ENCODE measurements around the gene XPNPEP2.

GRCh38 chrX:129719931-129720530 is 18.7 kb upstream of the XPNPEP2 start:
- TF ChIP-seq, protein P1, sequence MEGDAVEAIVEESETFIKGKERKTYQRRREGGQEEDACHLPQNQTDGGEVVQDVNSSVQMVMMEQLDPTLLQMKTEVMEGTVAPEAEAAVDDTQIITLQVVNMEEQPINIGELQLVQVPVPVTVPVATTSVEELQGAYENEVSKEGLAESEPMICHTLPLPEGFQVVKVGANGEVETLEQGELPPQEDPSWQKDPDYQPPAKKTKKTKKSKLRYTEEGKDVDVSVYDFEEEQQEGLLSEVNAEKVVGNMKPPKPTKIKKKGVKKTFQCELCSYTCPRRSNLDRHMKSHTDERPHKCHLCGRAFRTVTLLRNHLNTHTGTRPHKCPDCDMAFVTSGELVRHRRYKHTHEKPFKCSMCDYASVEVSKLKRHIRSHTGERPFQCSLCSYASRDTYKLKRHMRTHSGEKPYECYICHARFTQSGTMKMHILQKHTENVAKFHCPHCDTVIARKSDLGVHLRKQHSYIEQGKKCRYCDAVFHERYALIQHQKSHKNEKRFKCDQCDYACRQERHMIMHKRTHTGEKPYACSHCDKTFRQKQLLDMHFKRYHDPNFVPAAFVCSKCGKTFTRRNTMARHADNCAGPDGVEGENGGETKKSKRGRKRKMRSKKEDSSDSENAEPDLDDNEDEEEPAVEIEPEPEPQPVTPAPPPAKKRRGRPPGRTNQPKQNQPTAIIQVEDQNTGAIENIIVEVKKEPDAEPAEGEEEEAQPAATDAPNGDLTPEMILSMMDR (IDR thresholded peaks at IDR 0.05), result no peak
- no peak for TF ChIP-seq POLR2AphosphoS5 (IDR thresholded peaks at IDR 0.05)
- TF ChIP-seq POLR2A (IDR thresholded peaks at IDR 0.05), result no peak

Data from breast epithelium (tissue), 3 donors.